AG04450 (cell line): ENCODE data around the gene TRIM7. TPM values are rescaled to one million over a fixed set of nuclear protein-coding genes. Genes with fewer than 3 reads are reported as not detected.

Source experiments
- CTCF ChIA-PET: fragments of 300-600, 350-600 bp; formaldehyde crosslinking; extraction: SDS; loops from one replicate; lab custom pipeline; 2022; ENCODE audit warnings: antibody characterized with exemption, inconsistent platforms; lab: Charles Lee
- POLR2A ChIA-PET: fragments of 350-600 bp; formaldehyde crosslinking; extraction: SDS; loops from one replicate; lab custom pipeline; 2021; ENCODE audit warnings: antibody characterized with exemption, inconsistent platforms; lab: Yijun Ruan, JAX
- DNase-seq: peaks from one replicate; pipeline ENCODE4 v3.0.0-alpha.2; 2011; ENCODE audit warnings: low read depth, low spot score
- H3K27ac ChIP-seq: one replicate; pipeline ENCODE4 v1.5.1; 2012; ENCODE audit warnings: low read depth, low read length, control low read depth
- H3K27me3 ChIP-seq: one replicate; pipeline ENCODE4 v1.6.0; 2012; ENCODE audit warnings: low read length; ENCODE audit not compliant: control insufficient read depth, insufficient read depth
- H3K4me3 ChIP-seq: 2 replicates; pipeline ENCODE4 v1.5.1; 2011; ENCODE audit warnings: mild to moderate bottlenecking, low read depth, low read length, control low read depth
- H3K9me3 ChIP-seq: 2 replicates; pipeline ENCODE4 v1.5.1; 2012; ENCODE audit warnings: low read length; ENCODE audit not compliant: control insufficient read depth, insufficient read depth
- CTCF ChIP-seq: IDR thresholded peaks from 2 replicates; pipeline ENCODE4 v1.5.1; 2011; ENCODE audit warnings: low read depth, low read length, control low read depth, inconsistent platforms
- polyA minus RNA-seq: library from RNA; depleted of rRNA, polyadenylated mRNA; stranded (reverse); fragments of >200 nt; gene quantifications from 2 replicates; pipeline ENCODE4 v1.2.3, GENCODE V29; 2011; rRNA and poly(A)+ RNA removed
- polyA plus RNA-seq: library from polyadenylated mRNA; depleted of rRNA; stranded (reverse); fragments of >200 nt; gene quantifications from 2 replicates; pipeline ENCODE4 v1.2.3, GENCODE V29; 2011; rRNA removed

TRIM7 gene
- 0.66 and 1.1 TPM in 2 replicates for polyA plus RNA-seq
- polyA minus RNA-seq: 0.17 and 0.18 TPM in 2 replicates

- H3K9me3 ChIP-seq: no peaks in the 10 kb centered on the region
- H3K27ac ChIP-seq: no peak within 1 kb of the TSS
- DNase-seq: no peak
- CTCF ChIA-PET: interaction anchor here (1.3 kb wide), 1 partner anchor 13 kb away, joined by 6 read pairs; no protein-coding TSS in a partner anchor
- peak within 1 kb of the TSS; percentile 56 for H3K4me3 ChIP-seq
- no peak for TF ChIP-seq CTCF
- peaks cover 2% of the 10 kb centered on the region for H3K27me3 ChIP-seq
- POLR2A ChIA-PET: interaction anchor here (0.6 to 2.9 kb wide), 3 partner anchors 13 to 421 kb away, joined by 3 to 15 read pairs (median 5); no protein-coding TSS in a partner anchor
Measured at GRCh38 chr5:181204826-181205760, at the start of gene TRIM7. Gene TRIM7 (minus strand): TSS chr5:181205196. CDS start chr5:181205110, 86 bp downstream.

- TF ChIP-seq CTCF: no peak
- no peak for DNase-seq
- ChIA-PET POLR2A (no interaction called here), CTCF (no interaction called here)
- Histone ChIP-seq H3K27me3 (no peaks in the 10 kb centered on the region), H3K4me3 (peak overlapping the region; percentile 91), H3K27ac (no peak overlapping the region), H3K9me3 (no peaks in the 10 kb centered on the region; the same call in 1 of the 2 replicates)
Measured at GRCh38 chr5:181248277-181248676, 43.3 kb upstream of the TRIM7 start.

GRCh38 chr5:181246276-181247049, 41.5 kb upstream of the TRIM7 start:
- peak; percentile 54 for DNase-seq
- no peak for TF ChIP-seq CTCF
- Histone ChIP-seq H3K27ac (peak overlapping the region; percentile 96), H3K27me3 (no peaks in the 10 kb centered on the region), H3K9me3 (no peaks in the 10 kb centered on the region; the same call in 1 of the 2 replicates), H3K4me3 (peak overlapping the region; percentile 91)
- CTCF ChIA-PET: no interaction called here
- POLR2A ChIA-PET: interaction anchor here (1.0 kb wide), 1 partner anchor 15 kb away, joined by 10 read pairs; no protein-coding TSS in a partner anchor

- peak overlapping the region; percentile 96 for H3K27ac ChIP-seq
- TF ChIP-seq CTCF: no peak
- no peak for DNase-seq
- POLR2A ChIA-PET: interaction anchor here (1.2 kb wide), 1 partner anchor 22 kb away, joined by 4 read pairs; no protein-coding TSS in a partner anchor
- no peaks in the 10 kb centered on the region for H3K27me3 ChIP-seq
- CTCF ChIA-PET: no interaction called here
- H3K4me3 ChIP-seq: peak overlapping the region; percentile 91
- H3K9me3 ChIP-seq: no peaks in the 10 kb centered on the region; the same call in 1 of the 2 replicates
Measured at GRCh38 chr5:181245427-181246275, 40.7 kb upstream of the TRIM7 start.
